Neural progenitor cell (in vitro differentiated cells): ENCODE measurements around the gene BIRC7.

Experiments
- EZH2 ChIP-seq: fragments of 200-600 bp; sonication (generic); IDR thresholded peaks from 2 replicates; pipeline ENCODE4 v1.6.1; 2017; ENCODE audit warnings: antibody characterized with exemption, mild to moderate bottlenecking, moderate library complexity
- EZH2phosphoT487 ChIP-seq: fragments of 200-600 bp; sonication (generic); IDR thresholded peaks from 2 replicates; pipeline ENCODE4 v1.6.1; 2017; ENCODE audit warnings: antibody characterized with exemption
- TF ChIP-seq, protein P1 (sequence below): fragments of 200-600 bp; sonication (generic); IDR thresholded peaks from 2 replicates; pipeline ENCODE4 v1.5.1; 2017; ENCODE audit warnings: antibody characterized with exemption, mild to moderate bottlenecking

GRCh38 chr20:63234693-63235398, 859 bp upstream of the BIRC7 start:
- TF ChIP-seq EZH2 (no peak), EZH2phosphoT487 (no peak)
- TF ChIP-seq, protein P1, sequence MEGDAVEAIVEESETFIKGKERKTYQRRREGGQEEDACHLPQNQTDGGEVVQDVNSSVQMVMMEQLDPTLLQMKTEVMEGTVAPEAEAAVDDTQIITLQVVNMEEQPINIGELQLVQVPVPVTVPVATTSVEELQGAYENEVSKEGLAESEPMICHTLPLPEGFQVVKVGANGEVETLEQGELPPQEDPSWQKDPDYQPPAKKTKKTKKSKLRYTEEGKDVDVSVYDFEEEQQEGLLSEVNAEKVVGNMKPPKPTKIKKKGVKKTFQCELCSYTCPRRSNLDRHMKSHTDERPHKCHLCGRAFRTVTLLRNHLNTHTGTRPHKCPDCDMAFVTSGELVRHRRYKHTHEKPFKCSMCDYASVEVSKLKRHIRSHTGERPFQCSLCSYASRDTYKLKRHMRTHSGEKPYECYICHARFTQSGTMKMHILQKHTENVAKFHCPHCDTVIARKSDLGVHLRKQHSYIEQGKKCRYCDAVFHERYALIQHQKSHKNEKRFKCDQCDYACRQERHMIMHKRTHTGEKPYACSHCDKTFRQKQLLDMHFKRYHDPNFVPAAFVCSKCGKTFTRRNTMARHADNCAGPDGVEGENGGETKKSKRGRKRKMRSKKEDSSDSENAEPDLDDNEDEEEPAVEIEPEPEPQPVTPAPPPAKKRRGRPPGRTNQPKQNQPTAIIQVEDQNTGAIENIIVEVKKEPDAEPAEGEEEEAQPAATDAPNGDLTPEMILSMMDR, result peak; percentile 61
